Stimulated activated CD4-positive, alpha-beta T cell treated with anti-CD3 and anti-CD28 coated beads, Interleukin-4, amount 100 ng/mL, for 4 hours (primary cell): ENCODE measurements around the gene MTFMT.
"Not testable (repeated sequence)": the region's sequence is repeated elsewhere in the genome, so short reads cannot be mapped to it uniquely, and the experiment has no call there.

Experiments used
- DNase-seq, 2 experiments: peaks; one replicate each; pipeline ENCODE4 v3.0.0-alpha.2; 2020

Gene MTFMT

GRCh38 chr15:65028921-65029735 lies at the start of gene MTFMT:
TSS of gene MTFMT (minus strand) at chr15:65029639. CDS start at chr15:65029613, 26 bp downstream.
- DNase-seq = peak; percentile 89 to 97

GRCh38 chr15:65077981-65078352 lies 48.5 kb upstream of the MTFMT start:
- peak; percentile 38 to 58 for DNase-seq

- DNase-seq = no peak
These were observed 48.0 kb upstream of the MTFMT start for GRCh38 chr15:65077291-65077980.

GRCh38 chr15:65076486-65077290 lies 47.2 kb upstream of the MTFMT start, which contains the start of gene KBTBD13:
TSS of gene KBTBD13 (plus strand) at chr15:65076746. CDS start at chr15:65076816, 70 bp downstream.
- DNase-seq = no peak

- not testable (repeated sequence) for DNase-seq
These were observed 46.4 kb upstream of the MTFMT start for GRCh38 chr15:65075607-65076395.

- DNase-seq = not testable (repeated sequence)
These were observed 45.5 kb upstream of the MTFMT start for GRCh38 chr15:65074946-65075345.

- no peak for DNase-seq
These were observed 43.2 kb upstream of the MTFMT start for GRCh38 chr15:65072617-65073016.

- no peak for DNase-seq
These were observed 42.6 kb upstream of the MTFMT start for GRCh38 chr15:65072027-65072426.

GRCh38 chr15:65071381-65071811 lies 42.0 kb upstream of the MTFMT start:
- no peak for DNase-seq

GRCh38 chr15:65069779-65070546 lies 40.5 kb upstream of the MTFMT start:
- no peak for DNase-seq

- DNase-seq = no peak
These were observed 39.7 kb upstream of the MTFMT start for GRCh38 chr15:65069179-65069578.

- DNase-seq = no peak
These were observed 39.0 kb upstream of the MTFMT start for GRCh38 chr15:65068403-65068788.

GRCh38 chr15:65067645-65068402 lies 38.4 kb upstream of the MTFMT start, which contains the start of gene RASL12:
TSS of gene RASL12 (minus strand) at chr15:65067991. CDS start at chr15:65067835, 156 bp downstream.
- DNase-seq = no peak

GRCh38 chr15:65067317-65067644 lies 37.8 kb upstream of the MTFMT start:
- no peak for DNase-seq

- DNase-seq = no peak
These were observed 37.3 kb upstream of the MTFMT start for GRCh38 chr15:65066635-65067316.

- DNase-seq = no peak
These were observed 36.7 kb upstream of the MTFMT start for GRCh38 chr15:65066001-65066634.

GRCh38 chr15:65062726-65063125 lies 33.3 kb upstream of the MTFMT start:
- no peak for DNase-seq

- no peak for DNase-seq
These were observed 32.6 kb upstream of the MTFMT start for GRCh38 chr15:65062061-65062460.

GRCh38 chr15:65060641-65061397 lies 31.4 kb upstream of the MTFMT start:
- no peak for DNase-seq
